Caco-2 (cell line): Measurements from ENCODE around the gene ESPNL. TPM values are rescaled to one million over a fixed set of nuclear protein-coding genes. Genes with fewer than 3 reads are reported as not detected.

ENCODE experiments used
- BruUV-seq: library from RNA; stranded (reverse); fragments of 400-500 nt; replicated peaks from 2 replicates; lab custom pipeline; 2021; lab: Mats Ljungman, UMichigan
- CTCF ChIA-PET: fragments of 300-600 bp; sonication (Branson Sonifier 250); formaldehyde crosslinking; loops from one replicate; lab custom pipeline; 2022; ENCODE audit warnings: antibody characterized with exemption; lab: Charles Lee
- POLR2A ChIA-PET: fragments of 300-600 bp; sonication (Branson Sonifier 250); formaldehyde crosslinking; loops from one replicate; lab custom pipeline; 2022; ENCODE audit warnings: antibody characterized with exemption; lab: Charles Lee
- DNase-seq, 2 experiments: peaks; one replicate each; pipeline versions ENCODE4 v3.0.0 to v3.0.0-alpha.2; 2020 to 2022
- H3K27me3 ChIP-seq: replicated peaks from 2 replicates; pipeline ENCODE4 v1.6.0; 2011; ENCODE audit warnings: low read length; ENCODE audit not compliant: control insufficient read depth, insufficient read depth
- H3K36me3 ChIP-seq: 2 replicates; pipeline ENCODE4 v1.5.1; 2011; ENCODE audit warnings: low read length; ENCODE audit not compliant: control insufficient read depth, insufficient read depth
- H3K4me1 ChIP-seq: fragments of 250-450 bp; sonication (Bioruptor Pico); 2 replicates; pipeline ENCODE4 v1.5.1; 2020; ENCODE audit warnings: mild to moderate bottlenecking
- H3K4me3 ChIP-seq: 2 replicates; pipeline ENCODE4 v1.5.1; 2011; ENCODE audit warnings: low read depth, mild to moderate bottlenecking, control low read depth, low read length
- H3K9me3 ChIP-seq: fragments of 250-450 bp; sonication (Bioruptor Pico); 2 replicates; pipeline ENCODE4 v1.5.1; 2020; ENCODE audit warnings: mild to moderate bottlenecking, moderate library complexity
- H3K27ac Mint-ChIP-seq: one replicate; pipeline ENCODE4 v1.8.0; 2022; ENCODE audit warnings: mixed read lengths; ENCODE audit not compliant: unreplicated experiment
- H3K27me3 Mint-ChIP-seq: one replicate; pipeline ENCODE4 v1.8.0; 2022; ENCODE audit warnings: mixed read lengths; ENCODE audit not compliant: insufficient read depth, unreplicated experiment
- H3K36me3 Mint-ChIP-seq: one replicate; pipeline ENCODE4 v1.8.0; 2022; ENCODE audit warnings: mild to moderate bottlenecking, mixed read lengths; ENCODE audit not compliant: insufficient read depth, unreplicated experiment
- H3K4me1 Mint-ChIP-seq: one replicate; pipeline ENCODE4 v1.8.0; 2022; ENCODE audit warnings: low read depth, mixed read lengths; ENCODE audit not compliant: unreplicated experiment
- H3K4me3 Mint-ChIP-seq: one replicate; pipeline ENCODE4 v1.8.0; 2022; ENCODE audit warnings: mild to moderate bottlenecking, moderate library complexity, mixed read lengths; ENCODE audit not compliant: unreplicated experiment
- H3K9me3 Mint-ChIP-seq: one replicate; pipeline ENCODE4 v1.8.0; 2022; ENCODE audit warnings: mixed read lengths; ENCODE audit not compliant: unreplicated experiment
- intact Hi-C: fragments of 100-400 bp; cut with micrococcal nuclease; formaldehyde crosslinking; loops from one replicate; pipeline ENCODE4 v1.10.0; 2022; ENCODE audit not compliant: unreplicated experiment
- total RNA-seq: library from RNA; stranded (reverse); gene quantifications from 2 replicates; pipeline ENCODE4 v1.2.3, GENCODE V29; 2022
- TF ChIP-seq, protein P1 (sequence below), 2 experiments: fragments of 200-600 bp in 1 of 2; IDR thresholded peaks; 1 replicate in 1 of 2; 2 replicates in 1 of 2; pipeline versions ENCODE4 v1.5.1 to v1.8.0; 2011 to 2022; ENCODE audit warnings: antibody characterized with exemption in 1 of 2, control low read depth in 1 of 2, inconsistent platforms in 1 of 2, low read depth in 1 of 2, low read length in 1 of 2, mild to moderate bottlenecking in 1 of 2, moderate library complexity in 1 of 2; ENCODE audit not compliant: insufficient read depth in 1 of 2, severe bottlenecking in 1 of 2, unreplicated experiment in 1 of 2

The ESPNL gene
- total RNA-seq, 1 experiment from 2014 or later, result not detected

DNA sequence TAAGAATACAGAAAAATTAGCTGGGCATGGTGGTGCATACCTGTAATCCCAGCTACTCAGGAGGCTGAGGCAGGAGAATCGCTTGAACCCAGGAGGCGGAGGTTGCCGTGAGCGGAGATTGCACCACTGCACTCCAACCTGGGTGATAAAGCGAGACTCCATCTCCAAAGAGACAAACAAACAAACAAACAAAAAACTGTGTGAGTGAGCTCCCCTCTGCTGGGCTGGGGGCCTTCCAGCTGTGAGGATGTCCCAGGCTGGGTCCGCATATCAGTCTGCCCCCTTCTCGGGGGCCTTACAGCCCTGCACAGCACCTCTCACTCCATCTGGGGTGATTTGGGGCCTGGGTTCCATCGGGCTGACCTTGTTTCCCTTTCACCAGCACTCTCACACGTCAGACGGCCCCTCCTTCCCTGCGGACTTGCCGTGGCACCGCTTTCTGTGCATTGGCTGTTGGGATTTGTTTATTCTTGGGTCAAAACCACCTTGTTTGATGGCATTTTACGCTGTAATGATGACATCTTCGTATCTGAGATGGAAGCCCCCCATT lies 35.5 kb downstream of the ESPNL start:
- DNase-seq, result no peak
- no peaks in the 10 kb centered on the region for H3K36me3 ChIP-seq
- H3K9me3 Mint-ChIP-seq, result no peaks in the 10 kb centered on the region
- TF ChIP-seq, protein P1, sequence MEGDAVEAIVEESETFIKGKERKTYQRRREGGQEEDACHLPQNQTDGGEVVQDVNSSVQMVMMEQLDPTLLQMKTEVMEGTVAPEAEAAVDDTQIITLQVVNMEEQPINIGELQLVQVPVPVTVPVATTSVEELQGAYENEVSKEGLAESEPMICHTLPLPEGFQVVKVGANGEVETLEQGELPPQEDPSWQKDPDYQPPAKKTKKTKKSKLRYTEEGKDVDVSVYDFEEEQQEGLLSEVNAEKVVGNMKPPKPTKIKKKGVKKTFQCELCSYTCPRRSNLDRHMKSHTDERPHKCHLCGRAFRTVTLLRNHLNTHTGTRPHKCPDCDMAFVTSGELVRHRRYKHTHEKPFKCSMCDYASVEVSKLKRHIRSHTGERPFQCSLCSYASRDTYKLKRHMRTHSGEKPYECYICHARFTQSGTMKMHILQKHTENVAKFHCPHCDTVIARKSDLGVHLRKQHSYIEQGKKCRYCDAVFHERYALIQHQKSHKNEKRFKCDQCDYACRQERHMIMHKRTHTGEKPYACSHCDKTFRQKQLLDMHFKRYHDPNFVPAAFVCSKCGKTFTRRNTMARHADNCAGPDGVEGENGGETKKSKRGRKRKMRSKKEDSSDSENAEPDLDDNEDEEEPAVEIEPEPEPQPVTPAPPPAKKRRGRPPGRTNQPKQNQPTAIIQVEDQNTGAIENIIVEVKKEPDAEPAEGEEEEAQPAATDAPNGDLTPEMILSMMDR (IDR thresholded peaks at IDR 0.05; ENCODE audit: insufficient read depth in 1 of 2, low read depth in 1 of 2, low read length in 1 of 2, severe bottlenecking in 1 of 2, unreplicated experiment in 1 of 2), result no peak
- H3K4me1 Mint-ChIP-seq, result no peaks in the 10 kb centered on the region
- H3K27ac Mint-ChIP-seq, result no peak overlapping the region
- no TSS peak for BruUV-seq
- H3K4me3 ChIP-seq, result no peak overlapping the region
- no peaks in the 10 kb centered on the region for H3K36me3 Mint-ChIP-seq
- H3K4me1 ChIP-seq, result no peaks in the 10 kb centered on the region
- POLR2A ChIA-PET, result no interaction called here
- H3K27me3 Mint-ChIP-seq, result no peaks in the 10 kb centered on the region
- H3K9me3 ChIP-seq, result no peaks in the 10 kb centered on the region
- intact Hi-C loops, result no loop called here
- CTCF ChIA-PET, result no interaction called here
- H3K4me3 Mint-ChIP-seq, result no peak overlapping the region
- H3K27me3 ChIP-seq, result no peaks in the 10 kb centered on the region

DNA sequence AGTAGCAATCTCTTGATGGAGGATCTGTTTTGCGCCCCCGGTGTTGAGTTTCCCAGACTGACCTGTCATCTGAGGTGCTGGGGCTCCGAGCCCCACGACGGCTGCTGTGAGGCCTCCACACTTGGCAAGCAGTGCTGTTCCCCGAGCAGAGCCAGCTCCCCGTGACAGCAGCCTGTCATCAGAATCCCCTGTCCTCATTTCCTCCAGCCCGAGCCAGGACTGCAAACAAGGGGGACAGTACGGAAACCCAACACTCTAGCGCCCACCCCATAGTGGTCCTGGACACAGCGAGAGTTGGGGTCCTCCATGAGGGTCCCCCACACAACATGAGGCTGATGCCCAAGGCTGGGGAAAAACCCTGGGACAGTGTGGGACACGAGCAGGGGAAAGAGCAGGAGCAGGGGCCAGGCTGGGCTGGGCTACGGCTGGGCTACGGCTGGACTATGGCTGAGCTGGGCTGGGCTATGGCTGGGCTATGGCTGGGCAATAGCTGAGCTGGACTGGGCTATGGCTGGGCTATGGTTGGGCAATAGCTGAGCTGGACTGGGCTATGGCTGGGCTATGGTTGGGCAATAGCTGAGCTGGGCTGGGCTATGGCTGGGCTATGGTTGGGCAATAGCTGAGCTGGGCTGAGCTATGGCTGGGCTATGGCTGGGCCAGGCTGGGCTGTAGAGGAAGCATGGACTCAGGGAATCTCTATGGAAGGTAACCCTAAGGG lies 36.8 kb downstream of the ESPNL start:
- ChIA-PET CTCF (interaction anchor here (0.6 kb wide), 1 partner anchor 11 kb away, joined by 5 read pairs; no protein-coding TSS in a partner anchor), POLR2A (no interaction called here)
- Mint-ChIP-seq H3K36me3 (no peaks in the 10 kb centered on the region), H3K9me3 (no peaks in the 10 kb centered on the region), H3K4me3 (no peak overlapping the region), H3K27ac (no peak overlapping the region), H3K4me1 (no peaks in the 10 kb centered on the region), H3K27me3 (no peaks in the 10 kb centered on the region)
- intact Hi-C loops, result no loop called here
- BruUV-seq, result no TSS peak
- Histone ChIP-seq H3K27me3 (no peaks in the 10 kb centered on the region), H3K4me3 (no peak overlapping the region), H3K4me1 (no peaks in the 10 kb centered on the region), H3K36me3 (no peaks in the 10 kb centered on the region), H3K9me3 (no peaks in the 10 kb centered on the region)
- TF ChIP-seq, protein P1 (IDR thresholded peaks at IDR 0.05; ENCODE audit: insufficient read depth in 1 of 2, low read depth in 1 of 2, low read length in 1 of 2, severe bottlenecking in 1 of 2, unreplicated experiment in 1 of 2), result no peak
- DNase-seq, result peak in 1 of 2 experiments; percentile 41

DNA sequence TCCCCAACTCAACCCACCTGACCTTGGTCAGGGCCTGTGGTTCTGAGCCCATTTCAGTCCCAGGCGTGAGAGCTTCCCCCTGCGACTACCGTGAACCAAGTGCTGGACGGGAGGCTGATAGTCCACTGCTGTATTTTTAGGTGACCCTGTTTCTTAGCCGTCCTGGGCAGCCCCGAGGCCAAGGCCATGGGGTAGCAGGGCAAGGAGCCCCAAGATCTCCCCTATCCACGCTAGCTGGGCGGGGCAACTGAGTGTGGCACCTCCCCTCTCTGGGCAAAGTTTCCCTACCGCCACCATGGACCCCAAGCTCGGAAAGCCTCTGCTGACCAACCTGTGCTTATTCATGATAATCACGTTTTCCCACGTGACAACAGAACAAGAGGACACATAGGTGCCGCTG lies 37.7 kb downstream of the ESPNL start:
- no peaks in the 10 kb centered on the region for H3K4me1 Mint-ChIP-seq
- H3K4me3 Mint-ChIP-seq, result no peak overlapping the region
- BruUV-seq, result no TSS peak
- Histone ChIP-seq H3K9me3 (no peaks in the 10 kb centered on the region), H3K4me1 (no peaks in the 10 kb centered on the region), H3K27me3 (no peaks in the 10 kb centered on the region), H3K36me3 (no peaks in the 10 kb centered on the region), H3K4me3 (no peak overlapping the region)
- DNase-seq, result no peak
- ChIA-PET POLR2A (no interaction called here), CTCF (no interaction called here)
- no peak overlapping the region for H3K27ac Mint-ChIP-seq
- TF ChIP-seq, protein P1 (IDR thresholded peaks at IDR 0.05; ENCODE audit: insufficient read depth in 1 of 2, low read depth in 1 of 2, low read length in 1 of 2, severe bottlenecking in 1 of 2, unreplicated experiment in 1 of 2), result no peak
- intact Hi-C loops, result no loop called here
- H3K9me3 Mint-ChIP-seq, result no peaks in the 10 kb centered on the region
- no peaks in the 10 kb centered on the region for H3K36me3 Mint-ChIP-seq
- H3K27me3 Mint-ChIP-seq, result no peaks in the 10 kb centered on the region
